Measurements from ENCODE around the gene METTL5.
"Not testable (repeated sequence)": the region's sequence is repeated elsewhere in the genome, so short reads cannot be mapped to it uniquely, and the experiment has no call there.

Gene METTL5

GRCh38 chr2:169862816-169863215 is 38.1 kb upstream of the METTL5 start:
- TF ChIP-seq, protein P1, sequence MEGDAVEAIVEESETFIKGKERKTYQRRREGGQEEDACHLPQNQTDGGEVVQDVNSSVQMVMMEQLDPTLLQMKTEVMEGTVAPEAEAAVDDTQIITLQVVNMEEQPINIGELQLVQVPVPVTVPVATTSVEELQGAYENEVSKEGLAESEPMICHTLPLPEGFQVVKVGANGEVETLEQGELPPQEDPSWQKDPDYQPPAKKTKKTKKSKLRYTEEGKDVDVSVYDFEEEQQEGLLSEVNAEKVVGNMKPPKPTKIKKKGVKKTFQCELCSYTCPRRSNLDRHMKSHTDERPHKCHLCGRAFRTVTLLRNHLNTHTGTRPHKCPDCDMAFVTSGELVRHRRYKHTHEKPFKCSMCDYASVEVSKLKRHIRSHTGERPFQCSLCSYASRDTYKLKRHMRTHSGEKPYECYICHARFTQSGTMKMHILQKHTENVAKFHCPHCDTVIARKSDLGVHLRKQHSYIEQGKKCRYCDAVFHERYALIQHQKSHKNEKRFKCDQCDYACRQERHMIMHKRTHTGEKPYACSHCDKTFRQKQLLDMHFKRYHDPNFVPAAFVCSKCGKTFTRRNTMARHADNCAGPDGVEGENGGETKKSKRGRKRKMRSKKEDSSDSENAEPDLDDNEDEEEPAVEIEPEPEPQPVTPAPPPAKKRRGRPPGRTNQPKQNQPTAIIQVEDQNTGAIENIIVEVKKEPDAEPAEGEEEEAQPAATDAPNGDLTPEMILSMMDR (IDR thresholded peaks at IDR 0.05; ENCODE audit: low read depth, low read length, missing control alignments) = no peak
- DNase-seq (ENCODE audit: low read depth) = no peak
- in situ Hi-C loops (cut with HindIII; ENCODE audit: low sequenced_read_pairs) = no loop called here

DNA sequence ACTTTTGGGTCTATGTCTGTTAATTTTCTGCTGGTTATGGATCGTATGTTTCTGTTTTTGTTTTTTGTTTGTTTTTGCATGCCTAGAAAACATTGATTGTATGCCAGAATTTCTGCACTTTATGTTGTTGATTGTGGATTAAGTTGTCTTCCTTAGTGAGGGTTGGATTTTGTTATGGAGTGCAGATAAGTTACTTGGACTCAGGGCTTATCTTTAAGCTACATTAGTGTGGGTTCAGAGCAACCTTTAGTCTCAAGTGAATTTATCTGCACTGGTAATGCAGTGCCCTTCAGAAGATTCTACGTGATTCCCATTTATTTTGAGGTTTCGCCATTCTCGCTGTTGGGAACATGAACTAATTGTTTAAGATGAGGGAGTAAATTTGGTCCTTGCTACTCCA is 35.4 kb upstream of the METTL5 start:
- TF ChIP-seq, protein P1 (IDR thresholded peaks at IDR 0.05; ENCODE audit: low read depth, low read length, missing control alignments) = no peak
- H3K4me3 ChIP-seq (ENCODE audit: low read depth, low read length) = no peak overlapping the region
- DNase-seq (ENCODE audit: low read depth) = no peak
- in situ Hi-C loops (cut with HindIII; ENCODE audit: low sequenced_read_pairs) = no loop called here

More at GRCh38 chr2:169862816-169863215, 38.1 kb upstream of the METTL5 start:
- no peak overlapping the region for H3K4me3 ChIP-seq (ENCODE audit: low read depth, low read length)

DNA sequence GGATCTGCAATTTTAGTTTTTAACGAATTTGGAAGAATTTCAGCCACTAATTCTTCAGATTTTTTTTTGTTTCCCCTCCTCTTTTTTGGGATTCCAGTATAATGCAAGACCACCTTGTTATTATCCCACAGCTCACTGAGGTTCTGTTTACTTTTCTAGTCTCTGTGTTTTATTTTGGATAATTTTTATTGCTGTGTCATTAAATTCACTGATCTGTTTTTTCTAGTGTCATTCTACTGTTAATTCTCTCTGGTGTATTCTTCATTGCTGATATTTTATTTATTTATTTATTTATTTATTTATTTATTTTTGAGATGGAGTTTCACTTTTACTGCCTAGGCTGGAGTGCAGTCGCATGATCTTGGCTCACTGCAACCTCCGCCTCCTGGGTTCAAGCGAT is 34.7 kb upstream of the METTL5 start:
- in situ Hi-C loops (cut with HindIII; ENCODE audit: low sequenced_read_pairs) = no loop called here
- H3K4me3 ChIP-seq (ENCODE audit: low read depth, low read length) = no peak overlapping the region
- DNase-seq (ENCODE audit: low read depth) = no peak
- TF ChIP-seq, protein P1 (IDR thresholded peaks at IDR 0.05; ENCODE audit: low read depth, low read length, missing control alignments) = no peak

DNA sequence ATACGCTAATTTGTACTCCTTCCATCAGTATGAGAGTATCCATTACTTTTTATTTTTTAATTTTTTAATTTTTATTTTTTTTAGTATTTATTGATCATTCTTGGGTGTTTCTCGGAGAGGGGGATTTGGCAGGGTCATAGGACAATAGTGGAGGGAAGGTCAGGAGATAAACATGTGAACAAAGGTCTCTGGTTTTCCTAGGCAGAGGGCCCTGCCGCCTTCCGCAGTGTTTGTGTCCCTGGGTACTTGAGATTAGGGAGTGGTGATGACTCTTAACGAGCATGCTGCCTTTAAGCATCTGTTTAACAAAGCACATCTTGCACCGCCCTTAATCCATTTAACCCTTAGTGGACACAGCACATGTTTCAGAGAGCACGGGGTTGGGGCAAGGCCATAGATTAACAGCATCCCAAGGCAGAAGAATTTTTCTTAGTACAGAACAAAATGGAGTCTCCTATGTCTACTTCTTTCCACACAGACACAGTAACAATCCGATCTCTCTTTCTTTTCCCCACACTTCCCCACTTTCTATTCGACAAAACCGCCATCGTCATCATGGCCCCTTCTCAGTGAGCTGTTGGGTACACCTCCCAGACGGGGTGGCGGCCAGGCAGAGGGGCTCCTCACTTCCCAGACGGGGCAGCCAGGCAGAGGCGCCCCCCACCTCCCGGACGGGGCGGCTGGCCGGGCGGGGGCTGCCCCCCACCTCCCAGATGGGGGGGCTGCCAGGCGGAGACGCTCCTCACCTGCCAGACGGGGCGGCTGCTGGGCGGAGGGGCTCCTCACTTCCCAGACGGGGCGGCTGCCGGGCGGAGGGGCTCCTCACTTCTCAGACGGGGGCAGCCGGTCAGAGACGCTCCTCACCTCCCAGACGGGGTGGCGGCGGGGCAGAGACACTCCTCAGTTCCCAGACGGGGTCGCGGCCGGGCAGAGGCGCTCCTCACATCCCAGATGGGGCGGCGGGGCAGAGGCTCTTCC is 30.9 kb upstream of the METTL5 start:
- DNase-seq (ENCODE audit: low read depth); H3K4me3 ChIP-seq (ENCODE audit: low read depth, low read length); in situ Hi-C loops (cut with HindIII; ENCODE audit: low sequenced_read_pairs): not testable (repeated sequence)

GRCh38 chr2:169853041-169853668 is 28.4 kb upstream of the METTL5 start:
- TF ChIP-seq, protein P1 (IDR thresholded peaks at IDR 0.05; ENCODE audit: low read depth, low read length, missing control alignments) = no peak
- in situ Hi-C loops (cut with HindIII; ENCODE audit: low sequenced_read_pairs) = no loop called here
- H3K4me3 ChIP-seq (ENCODE audit: low read depth, low read length) = no peak overlapping the region

GRCh38 chr2:169849710-169850109 is 25.0 kb upstream of the METTL5 start:
- TF ChIP-seq, protein P1 (IDR thresholded peaks at IDR 0.05; ENCODE audit: low read depth, low read length, missing control alignments) = no peak
- no peak overlapping the region for H3K4me3 ChIP-seq (ENCODE audit: low read depth, low read length)
- no peak for DNase-seq (ENCODE audit: low read depth)
- in situ Hi-C loops (cut with HindIII; ENCODE audit: low sequenced_read_pairs) = no loop called here

More at GRCh38 chr2:169853041-169853668, 28.4 kb upstream of the METTL5 start:
- DNase-seq (ENCODE audit: low read depth) = no peak

DNA sequence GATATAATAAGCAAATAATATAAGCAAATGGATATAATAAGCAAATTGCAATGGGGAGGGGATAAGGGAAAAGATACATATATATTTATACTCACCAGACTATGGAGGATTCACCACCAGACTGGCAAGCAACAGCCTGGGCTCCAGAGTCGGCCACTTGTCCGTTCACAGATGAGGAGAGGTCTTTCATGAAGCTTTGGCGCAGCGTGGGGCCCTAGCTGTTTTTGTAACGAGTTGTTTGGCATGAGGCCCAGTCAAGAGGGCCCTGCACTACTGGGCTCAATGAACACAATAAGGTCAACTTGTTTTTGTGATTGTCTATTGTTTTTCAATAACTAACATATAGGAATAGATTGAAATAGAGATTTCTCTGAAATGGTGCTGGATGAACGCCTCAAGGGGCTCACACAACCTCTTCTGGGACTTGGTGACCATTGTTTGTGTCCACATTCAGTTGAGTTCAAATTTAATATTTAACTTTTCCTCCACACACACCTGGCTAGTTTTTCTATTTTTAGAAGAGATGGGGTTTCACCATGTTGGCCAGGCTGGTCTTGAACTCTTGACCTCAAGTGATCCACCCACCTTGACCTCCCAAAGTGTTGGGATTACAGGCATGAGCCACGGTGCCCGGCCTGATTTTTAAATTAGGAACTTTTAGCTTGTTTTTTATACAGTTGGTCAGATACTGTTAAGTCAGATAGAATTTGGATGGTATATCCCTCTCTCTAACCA is 24.4 kb upstream of the METTL5 start:
- in situ Hi-C loops (cut with HindIII; ENCODE audit: low sequenced_read_pairs); DNase-seq (ENCODE audit: low read depth); H3K4me3 ChIP-seq (ENCODE audit: low read depth, low read length): not testable (repeated sequence)

Measured in astrocyte of the cerebellum (primary cell).